ENCODE measurements around the gene TMEM91. TPM values are rescaled to one million over a fixed set of nuclear protein-coding genes. Genes with fewer than 3 reads are reported as not detected.
"Not testable (repeated sequence)": the region's sequence is repeated elsewhere in the genome, so short reads cannot be mapped to it uniquely, and the experiment has no call there.

The TMEM91 gene
- total RNA-seq, 1 experiment from 2014 or later = 1.2 TPM

GRCh38 chr19:41371541-41371940 lies 4.8 kb upstream of the TMEM91 start:
- in situ Hi-C loops (cut with HindIII; ENCODE audit: low sequenced_read_pairs) = no loop called here
- no peak for DNase-seq (ENCODE audit: low spot score)

DNA sequence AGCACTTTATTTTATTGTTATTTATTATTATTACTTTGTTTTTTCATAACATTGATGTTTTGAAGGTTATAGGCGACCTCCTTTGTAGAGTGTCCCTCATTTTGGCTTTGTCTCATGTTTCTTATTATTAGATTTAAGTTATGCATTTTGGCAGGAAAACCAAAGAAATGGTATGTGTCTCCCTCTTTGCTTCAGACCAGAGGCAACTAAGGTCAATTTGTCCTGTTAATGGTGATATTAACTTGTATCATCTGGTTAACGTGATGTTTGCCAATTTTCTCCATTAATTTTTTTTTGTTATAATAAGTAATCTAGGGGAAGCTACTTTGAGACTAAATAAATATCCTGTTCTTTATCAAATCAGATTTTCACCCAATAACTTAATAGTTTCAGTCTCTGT lies 3.8 kb upstream of the TMEM91 start:
- in situ Hi-C loops (cut with HindIII; ENCODE audit: low sequenced_read_pairs) = no loop called here
- no peak for DNase-seq (ENCODE audit: low spot score)

- in situ Hi-C loops (cut with HindIII; ENCODE audit: low sequenced_read_pairs) = no loop called here
- DNase-seq (ENCODE audit: low spot score) = peak; percentile 80
Observed at GRCh38 chr19:41373993-41374392, 2.3 kb upstream of the TMEM91 start.

GRCh38 chr19:41376998-41377365 lies 649 bp downstream of the TMEM91 start:
- in situ Hi-C loops (cut with HindIII; ENCODE audit: low sequenced_read_pairs) = no loop called here
- no peak for DNase-seq (ENCODE audit: low spot score)

GRCh38 chr19:41377977-41378709 lies 1.8 kb downstream of the TMEM91 start:
- in situ Hi-C loops (cut with HindIII; ENCODE audit: low sequenced_read_pairs) = no loop called here
- DNase-seq (ENCODE audit: low spot score) = no peak

DNA sequence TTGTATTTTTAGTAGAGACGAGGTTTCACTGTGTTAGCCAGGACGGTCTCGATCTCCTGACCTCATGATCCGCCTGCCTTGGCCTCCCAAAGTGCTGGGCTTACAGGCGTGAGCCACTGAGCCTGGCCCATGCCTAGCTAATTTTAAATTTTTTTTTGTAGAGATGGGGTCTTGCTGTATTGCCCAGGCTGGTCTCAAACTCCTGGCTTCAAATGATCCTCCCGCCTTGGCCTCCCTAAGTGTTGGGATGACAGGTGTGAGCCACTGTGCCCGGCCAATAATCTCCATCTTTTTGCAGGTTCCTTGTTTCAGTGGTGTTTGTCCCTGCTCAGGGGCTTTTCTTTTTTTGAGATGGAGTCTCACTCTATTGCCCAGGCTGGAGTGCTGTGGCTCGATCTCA lies 5.2 kb downstream of the TMEM91 start:
- DNase-seq (ENCODE audit: low spot score); in situ Hi-C loops (cut with HindIII; ENCODE audit: low sequenced_read_pairs): not testable (repeated sequence)

DNA sequence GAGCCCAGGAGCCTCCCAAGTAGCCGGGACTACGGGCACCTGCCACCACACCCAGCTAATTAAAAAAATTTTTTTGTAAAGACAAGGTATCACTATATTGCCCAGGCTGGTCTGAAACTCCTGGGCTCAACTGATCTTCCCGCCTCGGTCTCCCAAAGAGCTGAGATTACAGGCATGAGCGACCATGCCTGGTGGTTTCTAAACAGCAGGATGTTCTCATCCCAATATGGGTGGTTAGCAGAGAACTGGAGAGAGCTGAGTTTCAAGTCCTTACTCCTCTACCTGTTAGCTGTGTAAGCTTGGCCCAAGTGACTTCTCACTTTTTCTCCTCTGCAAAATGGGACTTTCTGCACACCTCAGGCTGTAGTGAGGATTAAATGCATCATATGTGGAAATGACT lies 8.0 kb downstream of the TMEM91 start:
- in situ Hi-C loops (cut with HindIII; ENCODE audit: low sequenced_read_pairs) = no loop called here
- DNase-seq (ENCODE audit: low spot score) = no peak

DNA sequence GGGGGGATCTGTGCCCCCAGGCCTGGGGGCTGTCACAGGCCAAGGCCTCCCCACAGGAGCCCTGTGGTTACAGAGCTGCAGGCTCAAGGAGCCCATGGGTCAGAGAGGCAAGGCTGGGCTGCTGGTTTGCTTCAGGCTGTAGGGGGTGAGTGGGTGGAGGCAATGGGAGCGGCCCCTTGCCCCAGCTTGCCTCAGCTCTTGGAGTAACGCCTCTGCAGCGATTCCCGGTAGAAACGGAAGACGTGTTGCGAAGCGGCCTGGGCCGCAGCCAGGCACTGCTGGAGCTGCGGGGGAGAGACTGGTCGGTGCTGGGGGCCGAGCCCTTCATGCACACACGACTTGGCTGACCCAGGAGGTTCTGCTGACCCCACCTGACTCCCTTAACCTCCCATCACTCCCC lies 10.1 kb downstream of the TMEM91 start:
- DNase-seq (ENCODE audit: low spot score) = no peak
- in situ Hi-C loops (cut with HindIII; ENCODE audit: low sequenced_read_pairs) = no loop called here

- DNase-seq (ENCODE audit: low spot score) = no peak
- in situ Hi-C loops (cut with HindIII; ENCODE audit: low sequenced_read_pairs) = no loop called here
Observed at GRCh38 chr19:41391618-41392017, 15.3 kb downstream of the TMEM91 start.

DNA sequence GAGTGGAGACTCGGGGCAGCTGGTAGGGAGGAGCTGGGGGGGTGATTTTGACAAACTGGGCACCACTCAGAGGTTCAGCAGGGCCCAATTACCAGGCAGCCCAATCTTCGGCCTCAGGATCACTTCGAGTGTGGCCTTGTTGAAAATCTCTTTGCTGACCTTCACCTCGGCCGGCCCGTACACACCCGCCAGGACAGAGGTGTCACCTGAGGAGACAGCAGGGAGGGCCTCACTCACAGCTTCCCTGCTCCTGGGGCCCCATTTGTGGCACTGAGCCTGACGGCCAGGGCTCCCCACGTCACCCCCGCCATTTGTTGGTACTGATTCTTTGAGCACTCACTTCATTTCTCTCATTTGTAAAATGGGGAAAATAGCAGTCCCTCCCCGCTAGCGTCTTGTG lies 16.4 kb downstream of the TMEM91 start:
- DNase-seq (ENCODE audit: low spot score) = no peak
- in situ Hi-C loops (cut with HindIII; ENCODE audit: low sequenced_read_pairs) = no loop called here

- no peak for DNase-seq (ENCODE audit: low spot score)
- in situ Hi-C loops (cut with HindIII; ENCODE audit: low sequenced_read_pairs) = no loop called here
Observed at GRCh38 chr19:41395355-41395754, 19.0 kb downstream of the TMEM91 start.

- peak; percentile 100 for DNase-seq (ENCODE audit: low spot score)
- in situ Hi-C loops (cut with HindIII; ENCODE audit: low sequenced_read_pairs) = no loop called here
Observed at GRCh38 chr19:41397086-41398049, 21.0 kb downstream of the TMEM91 start, which contains the start of the genes BCKDHA and EXOSC5. Gene BCKDHA, plus strand, starts transcription at chr19:41397818. Its CDS starts 10 bp downstream, at chr19:41397828. Gene EXOSC5, minus strand, starts transcription at chr19:41397359. Its CDS starts 31 bp downstream, at chr19:41397328.

DNA sequence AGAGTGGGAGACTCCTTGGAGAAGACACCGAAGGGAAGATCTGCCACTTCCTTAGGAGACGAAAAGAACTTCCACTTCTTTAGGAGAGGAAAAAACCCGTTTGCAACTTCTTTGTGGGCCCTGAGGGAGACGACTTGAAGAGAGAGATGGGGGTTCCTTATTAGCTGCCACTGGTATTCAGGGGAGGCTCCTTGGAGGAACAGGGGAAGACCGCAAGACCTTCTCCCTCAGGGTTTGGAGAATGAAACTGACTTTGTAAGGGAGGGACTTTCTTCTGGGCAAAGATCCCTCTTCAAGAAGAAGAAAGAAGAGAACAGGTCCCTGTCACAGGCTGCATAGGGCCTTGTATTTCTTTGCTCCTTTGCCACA lies 21.7 kb downstream of the TMEM91 start:
- no peak for DNase-seq (ENCODE audit: low spot score)
- in situ Hi-C loops (cut with HindIII; ENCODE audit: low sequenced_read_pairs) = no loop called here

- in situ Hi-C loops (cut with HindIII; ENCODE audit: low sequenced_read_pairs) = no loop called here
- no peak for DNase-seq (ENCODE audit: low spot score)
Observed at GRCh38 chr19:41398598-41398997, 22.3 kb downstream of the TMEM91 start.

- in situ Hi-C loops (cut with HindIII; ENCODE audit: low sequenced_read_pairs) = no loop called here
- DNase-seq (ENCODE audit: low spot score) = no peak
Observed at GRCh38 chr19:41399091-41399490, 22.8 kb downstream of the TMEM91 start.

DNA sequence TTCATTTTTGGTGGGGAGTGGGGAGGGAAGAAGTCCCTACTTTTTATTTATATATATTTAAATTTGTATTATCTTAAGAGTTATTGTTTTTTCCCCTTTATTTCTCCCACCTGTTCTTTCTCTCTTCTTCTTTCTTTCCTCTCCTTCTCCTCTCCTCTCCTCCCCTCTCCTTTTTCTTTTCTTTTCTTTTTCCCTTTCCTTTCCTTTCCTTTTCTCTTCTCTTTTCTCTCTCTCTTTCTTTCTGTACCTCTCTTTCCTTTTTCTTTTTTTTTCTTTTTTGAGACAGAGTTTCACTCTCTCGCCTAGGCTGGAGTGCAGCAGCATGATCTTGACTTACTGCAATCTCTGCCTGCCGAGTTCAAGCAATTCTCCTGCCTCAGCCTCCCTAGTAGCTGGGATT lies 23.2 kb downstream of the TMEM91 start:
- in situ Hi-C loops (cut with HindIII; ENCODE audit: low sequenced_read_pairs) = no loop called here
- DNase-seq (ENCODE audit: low spot score) = no peak

DNA sequence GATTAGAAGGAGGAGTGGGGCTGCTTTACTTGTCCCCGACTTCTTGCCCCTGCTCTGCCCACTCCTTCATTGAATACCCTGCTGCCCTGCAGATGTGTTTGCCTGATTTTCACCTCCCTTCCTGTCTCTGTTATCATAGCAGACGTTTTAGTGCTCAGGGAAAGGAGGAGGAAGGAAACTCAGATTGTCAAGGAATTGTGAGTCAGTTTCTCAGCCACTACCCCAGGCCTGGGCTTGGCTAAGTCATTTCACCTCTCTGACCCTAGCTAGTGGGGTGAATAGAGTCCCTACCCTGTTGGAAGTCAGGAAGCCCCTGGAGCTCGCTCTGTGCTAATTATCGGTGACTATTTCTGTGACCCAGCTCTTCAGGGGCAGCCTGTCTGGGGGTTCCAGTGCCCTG lies 25.1 kb downstream of the TMEM91 start:
- DNase-seq (ENCODE audit: low spot score) = no peak
- in situ Hi-C loops (cut with HindIII; ENCODE audit: low sequenced_read_pairs) = no loop called here

GRCh38 chr19:41402010-41402409 lies 25.7 kb downstream of the TMEM91 start:
- in situ Hi-C loops (cut with HindIII; ENCODE audit: low sequenced_read_pairs) = no loop called here
- no peak for DNase-seq (ENCODE audit: low spot score)

DNA sequence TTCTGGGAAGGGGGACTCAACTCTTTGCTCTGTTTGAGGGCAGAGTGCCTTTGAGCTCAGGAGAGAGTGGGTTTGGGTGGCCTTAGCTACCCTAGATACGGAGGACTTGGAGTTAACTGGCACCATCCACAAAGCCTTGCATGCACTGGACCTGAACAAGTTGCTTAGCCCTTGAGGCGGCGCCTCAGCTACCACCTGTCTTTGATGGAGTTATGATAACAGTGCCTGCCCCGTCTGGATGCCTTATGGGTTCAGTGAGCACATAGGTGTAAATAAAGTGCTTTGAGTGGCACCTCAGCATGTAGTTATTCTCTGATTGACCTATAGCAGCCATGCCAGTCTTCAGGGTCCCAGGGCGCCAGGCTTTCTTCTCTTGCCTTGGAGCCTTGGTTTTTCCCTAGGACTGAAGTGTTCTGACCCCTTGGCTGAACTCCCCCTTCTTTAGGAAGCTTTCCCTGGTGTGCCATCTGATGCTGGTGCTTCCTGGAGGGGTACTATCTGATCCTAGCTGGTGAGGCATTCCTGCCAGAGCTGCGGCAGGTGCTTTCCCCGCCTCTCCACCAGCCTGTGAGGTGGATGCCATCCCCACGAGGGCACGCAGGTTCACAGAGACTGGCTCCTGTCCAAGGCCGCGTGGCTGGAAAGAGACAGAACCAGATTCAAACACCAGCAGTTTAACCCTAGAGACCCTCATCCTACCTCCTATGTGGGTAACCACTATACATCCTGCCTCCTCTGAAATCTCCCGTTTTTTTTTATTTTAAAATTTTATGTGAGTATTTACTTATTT lies 27.0 kb downstream of the TMEM91 start:
- in situ Hi-C loops (cut with HindIII; ENCODE audit: low sequenced_read_pairs) = no loop called here
- no peak for DNase-seq (ENCODE audit: low spot score)

- DNase-seq (ENCODE audit: low spot score) = no peak
- in situ Hi-C loops (cut with HindIII; ENCODE audit: low sequenced_read_pairs) = no loop called here
Observed at GRCh38 chr19:41405776-41406175, 29.4 kb downstream of the TMEM91 start.

All from G401 (cell line).